Measurements from ENCODE around the gene PRAMEF15.
"Not testable (repeated sequence)": the region's sequence is repeated elsewhere in the genome, so short reads cannot be mapped to it uniquely, and the experiment has no call there.

PRAMEF15 gene

GRCh38 chr1:13315281-13315680 is at the start of gene PRAMEF15:
Gene PRAMEF15, plus strand, starts transcription at chr1:13315581. Its CDS starts 2,827 bp downstream, at chr1:13318408.
- H3K4me3 Mint-ChIP-seq, H3K27ac Mint-ChIP-seq: not testable (repeated sequence)

GRCh38 chr1:13277016-13277415 is 38.4 kb upstream of the PRAMEF15 start:
- not testable (repeated sequence) for H3K27ac Mint-ChIP-seq; H3K27me3 Mint-ChIP-seq; H3K36me3 Mint-ChIP-seq; H3K4me3 Mint-ChIP-seq; H3K4me1 Mint-ChIP-seq (ENCODE audit: low read depth); H3K9me3 Mint-ChIP-seq (ENCODE audit: low read depth)

More at GRCh38 chr1:13315281-13315680, at the start of gene PRAMEF15:
- not testable (repeated sequence) for H3K36me3 Mint-ChIP-seq; H3K27me3 Mint-ChIP-seq; H3K9me3 Mint-ChIP-seq (ENCODE audit: low read depth); H3K4me1 Mint-ChIP-seq (ENCODE audit: low read depth)

- H3K9me3 Mint-ChIP-seq (ENCODE audit: low read depth); H3K27ac Mint-ChIP-seq; H3K27me3 Mint-ChIP-seq; H3K4me1 Mint-ChIP-seq (ENCODE audit: low read depth); H3K36me3 Mint-ChIP-seq; H3K4me3 Mint-ChIP-seq: not testable (repeated sequence)
These were observed 35.8 kb upstream of the PRAMEF15 start for GRCh38 chr1:13279617-13280016.

GRCh38 chr1:13285037-13285436 is 30.3 kb upstream of the PRAMEF15 start, which contains the start of gene PRAMEF8:
Gene PRAMEF8, minus strand, starts transcription at chr1:13285137. Its CDS starts 1,046 bp downstream, at chr1:13284091.
- not testable (repeated sequence) for H3K27ac Mint-ChIP-seq; H3K9me3 Mint-ChIP-seq (ENCODE audit: low read depth); H3K27me3 Mint-ChIP-seq; H3K4me1 Mint-ChIP-seq (ENCODE audit: low read depth); H3K4me3 Mint-ChIP-seq; H3K36me3 Mint-ChIP-seq

GRCh38 chr1:13289030-13289429 is 26.4 kb upstream of the PRAMEF15 start:
- H3K36me3 Mint-ChIP-seq; H3K9me3 Mint-ChIP-seq (ENCODE audit: low read depth); H3K4me1 Mint-ChIP-seq (ENCODE audit: low read depth); H3K27ac Mint-ChIP-seq; H3K27me3 Mint-ChIP-seq; H3K4me3 Mint-ChIP-seq: not testable (repeated sequence)

GRCh38 chr1:13297216-13297931 is 18.0 kb upstream of the PRAMEF15 start:
- H3K4me3 Mint-ChIP-seq; H3K36me3 Mint-ChIP-seq; H3K9me3 Mint-ChIP-seq (ENCODE audit: low read depth); H3K27me3 Mint-ChIP-seq; H3K27ac Mint-ChIP-seq; H3K4me1 Mint-ChIP-seq (ENCODE audit: low read depth): not testable (repeated sequence)

GRCh38 chr1:13298699-13299098 is 16.7 kb upstream of the PRAMEF15 start:
- H3K4me3 Mint-ChIP-seq; H3K27me3 Mint-ChIP-seq; H3K4me1 Mint-ChIP-seq (ENCODE audit: low read depth); H3K27ac Mint-ChIP-seq; H3K9me3 Mint-ChIP-seq (ENCODE audit: low read depth); H3K36me3 Mint-ChIP-seq: not testable (repeated sequence)

- H3K27me3 Mint-ChIP-seq; H3K36me3 Mint-ChIP-seq; H3K4me3 Mint-ChIP-seq; H3K27ac Mint-ChIP-seq; H3K4me1 Mint-ChIP-seq (ENCODE audit: low read depth); H3K9me3 Mint-ChIP-seq (ENCODE audit: low read depth): not testable (repeated sequence)
These were observed 13.2 kb upstream of the PRAMEF15 start for GRCh38 chr1:13302197-13302596.

GRCh38 chr1:13303239-13303638 is 12.1 kb upstream of the PRAMEF15 start, which contains the start of gene PRAMEF33:
Gene PRAMEF33, plus strand, starts transcription at chr1:13303539. Its CDS starts 2,416 bp downstream, at chr1:13305955.
- not testable (repeated sequence) for H3K27me3 Mint-ChIP-seq; H3K4me3 Mint-ChIP-seq; H3K9me3 Mint-ChIP-seq (ENCODE audit: low read depth); H3K36me3 Mint-ChIP-seq; H3K27ac Mint-ChIP-seq; H3K4me1 Mint-ChIP-seq (ENCODE audit: low read depth)

GRCh38 chr1:13342496-13342895 is 27.1 kb downstream of the PRAMEF15 start:
- not testable (repeated sequence) for H3K27ac Mint-ChIP-seq; H3K4me1 Mint-ChIP-seq (ENCODE audit: low read depth); H3K36me3 Mint-ChIP-seq; H3K27me3 Mint-ChIP-seq; H3K9me3 Mint-ChIP-seq (ENCODE audit: low read depth); H3K4me3 Mint-ChIP-seq

GRCh38 chr1:13347034-13347433 is 31.7 kb downstream of the PRAMEF15 start, which contains the start of gene PRAMEF14:
Gene PRAMEF14, minus strand, starts transcription at chr1:13347134. Its CDS starts 1,820 bp downstream, at chr1:13345314.
- H3K27ac Mint-ChIP-seq; H3K9me3 Mint-ChIP-seq (ENCODE audit: low read depth); H3K4me3 Mint-ChIP-seq; H3K36me3 Mint-ChIP-seq; H3K27me3 Mint-ChIP-seq; H3K4me1 Mint-ChIP-seq (ENCODE audit: low read depth): not testable (repeated sequence)

GRCh38 chr1:13353476-13353875 is 38.1 kb downstream of the PRAMEF15 start:
- not testable (repeated sequence) for H3K4me1 Mint-ChIP-seq (ENCODE audit: low read depth); H3K4me3 Mint-ChIP-seq; H3K27me3 Mint-ChIP-seq; H3K36me3 Mint-ChIP-seq; H3K9me3 Mint-ChIP-seq (ENCODE audit: low read depth); H3K27ac Mint-ChIP-seq

GRCh38 chr1:13354475-13354874 is 39.1 kb downstream of the PRAMEF15 start:
- not testable (repeated sequence) for H3K4me3 Mint-ChIP-seq; H3K9me3 Mint-ChIP-seq (ENCODE audit: low read depth); H3K27ac Mint-ChIP-seq; H3K4me1 Mint-ChIP-seq (ENCODE audit: low read depth); H3K36me3 Mint-ChIP-seq; H3K27me3 Mint-ChIP-seq

- H3K4me1 Mint-ChIP-seq (ENCODE audit: low read depth); H3K36me3 Mint-ChIP-seq; H3K9me3 Mint-ChIP-seq (ENCODE audit: low read depth); H3K4me3 Mint-ChIP-seq; H3K27me3 Mint-ChIP-seq; H3K27ac Mint-ChIP-seq: not testable (repeated sequence)
These were observed 41.4 kb downstream of the PRAMEF15 start for GRCh38 chr1:13356774-13357173.

- H3K9me3 Mint-ChIP-seq (ENCODE audit: low read depth); H3K4me3 Mint-ChIP-seq; H3K27me3 Mint-ChIP-seq; H3K4me1 Mint-ChIP-seq (ENCODE audit: low read depth); H3K36me3 Mint-ChIP-seq; H3K27ac Mint-ChIP-seq: not testable (repeated sequence)
These were observed 47.0 kb downstream of the PRAMEF15 start for GRCh38 chr1:13362364-13362763.

- not testable (repeated sequence) for H3K4me3 Mint-ChIP-seq; H3K27me3 Mint-ChIP-seq; H3K9me3 Mint-ChIP-seq (ENCODE audit: low read depth); H3K36me3 Mint-ChIP-seq; H3K4me1 Mint-ChIP-seq (ENCODE audit: low read depth); H3K27ac Mint-ChIP-seq
These were observed 49.5 kb downstream of the PRAMEF15 start for GRCh38 chr1:13364928-13365327.

Measured in activated naive CD8-positive, alpha-beta T cell (primary cell).